AG04450 (cell line): ENCODE data around the gene DOK5. TPM values are rescaled to one million over a fixed set of nuclear protein-coding genes. Genes with fewer than 3 reads are reported as not detected.

Experiments
- CTCF ChIA-PET: fragments of 300-600, 350-600 bp; formaldehyde crosslinking; extraction: SDS; loops from one replicate; lab custom pipeline; 2022; ENCODE audit warnings: antibody characterized with exemption, inconsistent platforms; lab: Charles Lee
- POLR2A ChIA-PET: fragments of 350-600 bp; formaldehyde crosslinking; extraction: SDS; loops from one replicate; lab custom pipeline; 2021; ENCODE audit warnings: antibody characterized with exemption, inconsistent platforms; lab: Yijun Ruan, JAX
- DNase-seq: peaks from one replicate; pipeline ENCODE4 v3.0.0-alpha.2; 2011; ENCODE audit warnings: low read depth, low spot score
- H3K27ac ChIP-seq: one replicate; pipeline ENCODE4 v1.5.1; 2012; ENCODE audit warnings: low read depth, low read length, control low read depth
- H3K27me3 ChIP-seq: one replicate; pipeline ENCODE4 v1.6.0; 2012; ENCODE audit warnings: low read length; ENCODE audit not compliant: control insufficient read depth, insufficient read depth
- H3K4me3 ChIP-seq: 2 replicates; pipeline ENCODE4 v1.5.1; 2011; ENCODE audit warnings: mild to moderate bottlenecking, low read depth, low read length, control low read depth
- H3K9me3 ChIP-seq: 2 replicates; pipeline ENCODE4 v1.5.1; 2012; ENCODE audit warnings: low read length; ENCODE audit not compliant: control insufficient read depth, insufficient read depth
- CTCF ChIP-seq: IDR thresholded peaks from 2 replicates; pipeline ENCODE4 v1.5.1; 2011; ENCODE audit warnings: low read depth, low read length, control low read depth, inconsistent platforms
- polyA plus RNA-seq: library from polyadenylated mRNA; depleted of rRNA; stranded (reverse); fragments of >200 nt; gene quantifications from 2 replicates; pipeline ENCODE4 v1.2.3, GENCODE V29; 2011

Gene DOK5
- polyA plus RNA-seq, 1 experiment: 1.9 TPM

DNA sequence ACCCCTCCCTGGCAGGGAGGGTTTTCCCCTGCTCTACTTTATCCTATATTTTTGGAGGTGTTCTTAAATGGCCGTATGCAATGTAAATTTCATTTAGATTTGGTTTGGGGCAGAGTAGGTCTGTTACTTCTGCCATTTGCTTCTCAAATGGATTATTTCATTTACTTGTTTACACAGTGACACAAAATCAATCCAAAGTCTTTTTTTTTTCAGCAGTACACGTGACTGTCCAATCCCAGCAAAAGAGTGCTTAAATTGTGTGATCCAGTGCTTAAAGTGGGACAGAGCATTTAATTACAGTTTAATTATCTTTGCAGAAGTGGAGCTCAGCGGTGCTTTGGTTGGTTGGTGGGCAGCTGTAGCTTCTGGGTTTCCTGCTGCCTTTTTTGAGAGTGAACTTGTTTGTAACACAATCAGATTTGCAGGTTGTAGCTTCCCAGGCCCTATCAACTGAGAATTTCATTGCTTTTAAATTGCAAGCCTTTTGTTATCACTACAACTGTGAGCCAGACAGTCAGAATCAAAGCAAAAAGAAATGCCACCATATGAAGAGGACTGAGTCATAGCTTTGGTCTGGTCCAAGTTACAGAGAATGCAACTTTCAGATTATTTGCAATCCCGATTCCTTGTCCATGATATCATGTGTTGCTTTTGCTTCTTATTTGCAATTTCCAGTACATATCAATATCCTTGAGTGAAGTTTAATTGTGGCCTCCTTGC is 216.9 kb downstream of the DOK5 start:
- no peaks in the 10 kb centered on the region for H3K27me3 ChIP-seq
- TF ChIP-seq CTCF: no peak
- POLR2A ChIA-PET: no interaction called here
- H3K27ac ChIP-seq: no peak overlapping the region
- no peak overlapping the region for H3K4me3 ChIP-seq
- H3K9me3 ChIP-seq: no peaks in the 10 kb centered on the region
- no peak for DNase-seq
- CTCF ChIA-PET: no interaction called here

DNA sequence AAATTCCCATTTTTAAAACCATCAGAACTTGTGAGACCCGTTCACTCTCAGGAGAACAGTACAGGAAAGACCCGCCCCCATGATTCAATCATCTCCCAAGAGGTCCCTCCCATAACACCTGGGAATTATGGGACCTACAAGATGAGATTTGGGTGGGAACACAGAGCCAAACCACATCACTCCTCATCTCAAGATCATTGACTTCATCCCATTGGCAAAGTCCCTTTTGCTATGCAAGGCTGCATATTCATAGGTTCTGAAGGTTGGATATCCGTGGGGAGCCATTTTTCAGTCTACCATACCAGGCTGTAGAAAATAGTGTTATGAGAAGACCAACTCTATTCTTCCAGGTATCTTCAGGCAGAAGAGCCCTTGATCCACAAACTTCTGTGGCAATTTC is 219.1 kb downstream of the DOK5 start:
- H3K27ac ChIP-seq: no peak overlapping the region
- ChIA-PET CTCF (no interaction called here), POLR2A (no interaction called here)
- no peak for TF ChIP-seq CTCF
- no peak overlapping the region for H3K4me3 ChIP-seq
- DNase-seq: no peak
- H3K27me3 ChIP-seq: no peaks in the 10 kb centered on the region
- no peaks in the 10 kb centered on the region for H3K9me3 ChIP-seq

DNA sequence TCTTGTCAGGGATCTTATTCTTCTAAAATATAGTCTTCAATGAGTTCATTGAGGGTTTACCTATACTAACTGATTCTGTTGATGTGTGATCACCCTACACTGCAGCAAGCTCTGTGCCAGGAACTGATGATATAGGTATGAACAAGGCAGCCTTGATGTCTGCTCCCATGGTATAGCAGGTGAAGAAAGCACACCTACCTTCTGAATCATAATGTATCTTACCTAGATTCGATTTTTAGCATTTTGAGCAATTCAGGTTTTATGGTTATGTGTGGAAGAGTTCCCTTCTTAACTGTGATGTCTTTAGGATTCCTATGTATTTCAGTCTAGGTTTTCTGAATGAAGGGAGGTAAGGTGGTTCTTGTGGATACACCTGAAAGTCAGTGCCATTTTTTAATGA is 223.0 kb downstream of the DOK5 start:
- CTCF ChIA-PET: interaction anchor here (2.9 kb wide), 1 partner anchor 17 kb away, joined by 13 read pairs; no protein-coding TSS in a partner anchor
- no peak for DNase-seq
- no peaks in the 10 kb centered on the region for H3K9me3 ChIP-seq
- no peaks in the 10 kb centered on the region for H3K27me3 ChIP-seq
- POLR2A ChIA-PET: no interaction called here
- no peak overlapping the region for H3K4me3 ChIP-seq
- no peak overlapping the region for H3K27ac ChIP-seq
- no peak for TF ChIP-seq CTCF
